Fibroblast of villous mesenchyme (primary cell): ENCODE measurements around the gene SSBP3. TPM values are rescaled to one million over a fixed set of nuclear protein-coding genes. Genes with fewer than 3 reads are reported as not detected.
"Not testable (repeated sequence)": the region's sequence is repeated elsewhere in the genome, so short reads cannot be mapped to it uniquely, and the experiment has no call there.

Source experiments
- DNase-seq: peaks from one replicate; pipeline ENCODE4 v3.0.0-alpha.2; 2010; ENCODE audit warnings: low read depth
- H3K4me3 ChIP-seq: 2 replicates; pipeline ENCODE4 v1.5.1; 2011; ENCODE audit warnings: low read depth, mild to moderate bottlenecking, low read length
- CTCF ChIP-seq: IDR thresholded peaks from 2 replicates; pipeline ENCODE4 v1.5.1; 2012; ENCODE audit warnings: low read depth, mild to moderate bottlenecking, low read length; ENCODE audit not compliant: insufficient read depth
- total RNA-seq: library from RNA; depleted of rRNA; stranded (reverse); fragments of >200 nt; gene quantifications from 2 replicates; pipeline ENCODE4 v1.2.3, GENCODE V29; 2012

Gene SSBP3
- total RNA-seq, 1 donor = 15.1 TPM

- no peak overlapping the region for H3K4me3 ChIP-seq
- no peak for TF ChIP-seq CTCF
- DNase-seq = peak; percentile 69
These were observed 186.0 kb downstream of the SSBP3 start for GRCh38 chr1:54220004-54220811.

GRCh38 chr1:54219688-54220003 lies 186.5 kb downstream of the SSBP3 start:
- DNase-seq = peak; percentile 64
- no peak for TF ChIP-seq CTCF
- no peak overlapping the region for H3K4me3 ChIP-seq

GRCh38 chr1:54218883-54219687 lies 187.1 kb downstream of the SSBP3 start:
- peak; percentile 27 for DNase-seq
- no peak for TF ChIP-seq CTCF

GRCh38 chr1:54215523-54215922 lies 190.7 kb downstream of the SSBP3 start:
- no peak overlapping the region for H3K4me3 ChIP-seq
- no peak for TF ChIP-seq CTCF
- no peak for DNase-seq

More at GRCh38 chr1:54218883-54219687, 187.1 kb downstream of the SSBP3 start:
- no peak overlapping the region for H3K4me3 ChIP-seq

GRCh38 chr1:54212872-54213271 lies 193.3 kb downstream of the SSBP3 start:
- no peak for DNase-seq
- no peak for TF ChIP-seq CTCF
- no peak overlapping the region for H3K4me3 ChIP-seq

GRCh38 chr1:54207896-54208295 lies 198.3 kb downstream of the SSBP3 start:
- not testable (repeated sequence) for DNase-seq

GRCh38 chr1:54207287-54207686 lies 198.9 kb downstream of the SSBP3 start:
- H3K4me3 ChIP-seq = no peak overlapping the region
- TF ChIP-seq CTCF = no peak
- no peak for DNase-seq

More at GRCh38 chr1:54207896-54208295, 198.3 kb downstream of the SSBP3 start:
- H3K4me3 ChIP-seq = not testable (repeated sequence)
